ENCODE results near the gene SLC1A7.

The SLC1A7 gene

GRCh38 chr1:53049574-53049967 is 92.9 kb downstream of the SLC1A7 start:
- DNase-seq: no peak

- DNase-seq: no peak
Measured at GRCh38 chr1:53048960-53049573, 93.4 kb downstream of the SLC1A7 start.

GRCh38 chr1:53047737-53048736 is 94.4 kb downstream of the SLC1A7 start:
- peak; percentile 70 for DNase-seq

DNA sequence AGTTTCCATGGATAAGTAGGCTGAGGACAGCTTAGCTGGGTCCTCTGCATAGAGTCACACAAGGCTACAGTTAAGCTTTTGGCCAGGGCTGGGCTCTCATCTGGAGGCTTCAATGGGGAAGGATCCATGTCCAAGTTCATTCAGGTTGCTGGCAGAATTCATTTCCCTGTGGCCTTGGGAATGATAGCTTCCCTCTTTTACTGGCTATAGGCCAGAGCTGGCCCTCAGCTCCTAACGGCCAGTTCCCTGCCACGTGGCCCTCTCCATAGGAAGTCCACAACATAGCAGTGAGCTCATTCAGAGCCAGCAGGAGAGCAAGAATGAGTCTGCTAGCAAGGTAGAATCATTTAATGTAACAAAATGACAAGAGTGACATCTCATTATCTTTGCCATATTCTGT is 95.5 kb downstream of the SLC1A7 start:
- DNase-seq: no peak

- DNase-seq: no peak
Measured at GRCh38 chr1:53044926-53045325, 97.5 kb downstream of the SLC1A7 start.

DNA sequence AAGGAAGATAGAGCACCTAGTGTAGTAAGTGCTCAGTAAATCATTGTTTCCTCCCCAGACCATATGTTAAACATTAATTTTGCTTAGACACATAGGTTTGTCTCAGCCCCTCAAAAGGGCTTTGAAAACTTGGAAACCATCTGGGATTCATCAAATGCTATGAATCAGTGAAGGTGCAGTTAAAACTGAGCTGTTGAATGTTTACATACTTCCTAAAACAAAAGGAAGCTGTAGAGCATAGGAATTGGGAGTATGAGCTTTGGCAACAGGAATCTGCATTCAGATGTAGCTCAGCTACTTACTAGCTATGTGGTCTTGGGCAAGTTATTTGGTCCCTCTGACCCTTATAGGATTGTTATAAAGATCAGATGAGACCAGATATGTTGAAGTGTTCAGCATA is 99.2 kb downstream of the SLC1A7 start:
- no peak for DNase-seq

- DNase-seq: no peak
Measured at GRCh38 chr1:53038566-53038965, 103.9 kb downstream of the SLC1A7 start.
